HuH-7.5 (cell line): ENCODE measurements around the gene OXER1.

Experiments
- DNase-seq: peaks from one replicate; pipeline ENCODE4 v3.0.0; 2011; ENCODE audit warnings: low spot score

The OXER1 gene, protein sequence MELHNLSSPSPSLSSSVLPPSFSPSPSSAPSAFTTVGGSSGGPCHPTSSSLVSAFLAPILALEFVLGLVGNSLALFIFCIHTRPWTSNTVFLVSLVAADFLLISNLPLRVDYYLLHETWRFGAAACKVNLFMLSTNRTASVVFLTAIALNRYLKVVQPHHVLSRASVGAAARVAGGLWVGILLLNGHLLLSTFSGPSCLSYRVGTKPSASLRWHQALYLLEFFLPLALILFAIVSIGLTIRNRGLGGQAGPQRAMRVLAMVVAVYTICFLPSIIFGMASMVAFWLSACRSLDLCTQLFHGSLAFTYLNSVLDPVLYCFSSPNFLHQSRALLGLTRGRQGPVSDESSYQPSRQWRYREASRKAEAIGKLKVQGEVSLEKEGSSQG

DNA sequence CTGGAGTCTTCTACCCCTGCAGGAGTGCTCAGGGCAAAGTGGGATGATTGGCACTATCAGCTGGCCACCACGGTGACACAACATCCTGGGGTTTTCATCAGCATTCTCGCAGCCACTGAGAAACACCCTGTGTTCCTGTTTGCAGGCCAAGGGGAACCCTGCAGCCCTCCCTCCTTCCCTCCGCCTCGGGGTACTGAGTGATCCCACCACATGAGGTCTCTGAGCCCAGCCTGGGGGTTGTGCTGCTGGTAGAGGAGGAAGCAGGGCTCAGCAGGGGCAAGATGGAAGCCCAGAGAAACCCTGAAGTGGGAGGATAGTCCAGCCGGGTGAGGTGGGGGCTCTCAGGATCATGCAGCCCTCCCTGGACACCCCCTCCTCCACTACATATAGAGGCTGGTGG, at the start of gene OXER1:
Gene OXER1 (minus strand): TSS at position 40 of the 400 bp plus-strand sequence. CDS start 73 bp downstream, outside the sequence.
- DNase-seq: no peak

DNA sequence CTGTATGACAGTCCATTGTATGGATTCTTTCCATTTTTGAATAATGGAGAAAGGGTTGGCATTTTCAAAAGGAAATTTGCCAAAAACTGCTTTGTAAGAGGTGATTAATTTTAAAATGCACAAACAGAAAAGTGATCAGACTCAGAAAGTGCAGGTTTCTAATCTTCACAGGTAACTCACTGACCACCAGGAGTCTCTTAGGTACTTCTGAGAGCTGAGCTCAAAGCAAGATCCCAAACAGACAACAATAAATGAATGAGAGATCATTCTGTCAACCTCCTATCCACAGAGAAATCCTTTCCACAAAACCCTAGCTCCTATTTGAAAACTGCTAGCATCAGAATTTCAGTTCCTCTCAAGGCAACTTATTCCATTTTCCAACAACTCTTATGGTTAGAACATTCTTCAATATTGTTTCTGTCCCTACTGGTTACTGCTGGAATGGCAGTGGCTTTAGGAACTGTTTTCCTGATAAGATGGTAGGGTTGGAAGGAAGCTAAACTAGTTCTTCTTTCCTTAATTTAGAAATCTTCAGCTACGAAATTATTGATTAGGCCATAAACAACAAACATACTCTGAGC, 49.1 kb upstream of the OXER1 start:
- no peak for DNase-seq

DNA sequence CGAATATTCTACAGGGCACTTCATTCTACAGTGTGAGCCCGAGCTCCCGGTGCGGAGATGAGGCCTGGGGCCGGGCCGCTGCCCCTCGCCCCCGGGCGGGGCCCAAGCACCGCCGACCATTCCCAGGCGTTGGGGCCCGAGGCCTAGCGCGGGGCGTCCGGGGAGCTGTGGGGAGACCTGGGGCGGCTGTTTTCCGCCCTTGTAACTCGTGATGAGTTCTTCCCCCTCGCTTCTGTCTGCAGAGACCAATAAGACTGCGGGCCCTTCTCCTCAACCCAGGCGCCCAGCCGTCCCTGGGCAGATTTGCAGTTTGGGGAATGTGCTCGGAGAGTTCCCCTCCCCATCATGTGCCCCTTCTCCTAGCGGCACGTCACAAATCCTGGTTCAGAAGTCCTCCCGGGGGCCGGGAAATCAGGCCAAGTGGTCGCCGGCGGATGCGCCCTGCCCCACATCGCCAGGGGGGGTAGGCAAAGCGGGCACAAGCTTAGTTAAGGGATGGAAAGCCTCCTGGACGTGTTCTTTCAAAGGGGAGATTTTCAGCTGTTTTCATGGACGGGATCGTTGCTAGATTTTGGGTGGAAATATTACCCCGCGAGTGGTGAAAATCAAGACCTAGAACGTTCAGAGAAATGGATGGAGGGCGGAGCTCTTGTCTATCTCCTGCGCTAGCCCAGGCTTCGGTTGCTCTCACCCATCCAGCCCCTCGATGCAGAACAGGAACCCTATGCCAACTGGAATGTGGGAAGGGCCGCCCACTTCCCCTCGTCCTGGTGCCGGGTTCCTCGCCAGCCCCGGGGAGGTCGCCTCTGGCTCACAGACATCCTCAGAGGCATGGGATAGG, 47.3 kb upstream of the OXER1 start:
- peak; percentile 47 for DNase-seq

DNA sequence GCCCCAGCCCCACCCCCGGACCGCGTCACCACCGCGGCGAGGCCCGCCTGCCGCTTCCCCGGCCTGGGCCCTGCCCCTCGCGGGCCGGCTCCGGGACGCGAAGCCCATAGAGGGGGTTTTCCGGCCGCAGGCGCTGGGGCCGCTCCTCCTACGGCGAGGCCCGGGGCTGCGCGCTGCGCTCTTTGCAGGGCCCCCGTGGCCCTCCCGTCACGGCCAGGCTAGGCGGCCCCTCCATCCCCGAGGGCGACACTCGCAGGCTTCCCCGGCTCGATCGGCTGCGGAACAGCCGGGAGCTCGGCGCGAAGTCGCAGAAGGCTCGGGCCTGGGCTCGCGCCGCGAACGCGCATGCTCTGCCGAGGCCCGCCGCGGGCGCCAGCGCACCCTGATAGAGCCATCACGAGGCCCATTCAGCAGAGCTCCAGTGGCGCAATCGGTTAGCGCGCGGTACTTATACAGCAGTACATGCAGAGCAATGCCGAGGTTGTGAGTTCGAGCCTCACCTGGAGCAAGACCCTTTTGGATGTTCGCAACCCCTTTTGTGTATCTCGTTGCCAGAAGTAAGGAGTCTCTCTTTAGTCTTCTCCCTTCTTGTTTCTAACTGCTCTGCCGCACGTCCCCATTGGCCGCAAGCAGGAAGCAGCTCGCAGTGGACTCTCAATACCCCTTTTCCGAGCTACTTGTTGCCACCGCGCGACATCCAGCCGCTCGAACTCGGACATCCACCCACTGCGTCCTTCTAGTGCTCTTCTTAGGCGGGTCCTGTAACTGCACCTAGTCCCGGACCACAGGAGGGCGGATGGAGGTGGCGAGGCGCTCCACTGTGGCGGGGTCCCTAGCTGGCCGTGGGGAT, 46.4 kb upstream of the OXER1 start:
- DNase-seq: peak; percentile 78

DNA sequence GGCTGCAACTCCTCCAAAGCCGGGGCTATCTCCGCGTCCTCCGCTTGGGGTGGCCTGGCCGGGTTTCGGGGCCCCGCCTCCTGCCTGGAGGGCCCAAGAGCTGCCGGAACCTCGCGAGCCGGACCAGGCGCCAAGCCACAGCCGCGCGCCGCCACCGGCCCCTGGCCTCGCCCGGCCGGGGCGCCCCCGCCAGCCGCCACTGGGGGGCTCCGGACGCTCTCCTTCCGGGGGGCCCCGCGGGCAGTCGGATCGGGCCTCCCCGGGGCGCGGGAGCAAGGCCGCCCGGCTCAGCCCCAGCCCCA, 45.8 kb upstream of the OXER1 start:
- peak; percentile 66 for DNase-seq

DNA sequence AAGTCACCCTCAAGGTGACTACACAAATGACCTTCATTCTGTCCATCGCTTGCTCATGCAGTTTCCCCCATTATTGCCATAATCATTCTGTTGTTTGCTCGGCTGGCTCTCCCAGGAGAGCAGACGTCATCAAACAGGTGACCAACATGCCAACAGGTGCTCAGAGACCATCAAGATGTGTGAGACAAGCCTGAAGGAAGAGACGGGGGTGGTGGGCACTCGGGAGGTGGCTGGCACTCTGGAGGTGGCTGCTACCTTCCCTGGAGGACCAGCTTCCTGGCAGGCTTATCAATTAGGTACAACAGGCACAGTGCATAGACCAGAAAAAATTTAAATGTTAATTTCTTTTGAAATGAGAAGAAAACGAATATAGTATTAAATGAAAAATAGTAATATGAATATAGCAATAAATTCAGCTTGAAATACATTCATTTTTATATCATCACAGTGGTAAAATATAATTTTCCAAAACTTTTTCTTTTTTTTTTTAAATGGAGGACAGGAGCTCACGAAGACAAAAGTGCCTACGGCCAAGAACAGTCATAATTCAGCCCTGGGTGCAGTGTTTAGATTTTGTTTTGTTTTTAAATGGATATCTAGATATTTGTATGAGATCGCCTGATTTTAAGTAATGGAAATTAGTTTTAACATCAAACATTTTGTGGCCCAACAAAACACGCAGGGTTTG, 45.3 kb upstream of the OXER1 start:
- no peak for DNase-seq

DNA sequence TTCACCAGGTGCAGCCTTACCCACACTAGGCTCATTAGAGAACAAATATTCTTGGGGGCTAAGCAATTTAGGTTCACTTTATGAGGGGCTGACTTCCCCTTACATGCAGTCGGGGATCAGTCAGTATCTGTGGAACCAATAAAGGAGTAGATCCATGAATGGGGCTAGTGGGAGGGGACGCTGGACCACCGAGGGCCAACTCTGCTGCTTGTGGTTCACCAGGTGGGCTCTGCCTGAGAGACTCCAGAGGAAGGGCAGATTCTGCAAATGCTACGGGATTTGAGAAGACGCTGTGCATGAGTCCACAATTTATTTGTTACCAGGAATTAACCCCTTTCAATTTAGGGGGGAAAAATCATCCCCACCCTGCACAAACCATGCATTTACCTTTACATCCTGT, 44.4 kb upstream of the OXER1 start:
- no peak for DNase-seq

DNA sequence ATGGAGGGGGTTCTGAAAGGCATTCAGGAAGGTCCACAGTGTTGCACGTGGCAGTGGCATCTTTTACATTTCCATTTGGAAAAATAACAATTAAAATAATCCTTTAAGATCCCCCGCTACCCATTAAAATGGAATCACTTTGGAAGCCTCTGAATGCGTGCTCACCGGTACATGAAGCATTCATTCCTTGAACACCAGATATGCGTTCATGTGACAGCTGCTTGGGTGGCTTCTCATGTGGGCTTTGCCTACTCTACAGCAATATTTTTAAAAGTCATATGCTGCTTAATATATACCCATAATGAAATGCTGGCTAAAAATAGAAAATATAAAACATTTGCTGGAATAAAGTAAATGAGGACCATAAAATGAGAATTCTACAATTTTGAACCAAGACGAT, 42.9 kb upstream of the OXER1 start:
- no peak for DNase-seq

DNA sequence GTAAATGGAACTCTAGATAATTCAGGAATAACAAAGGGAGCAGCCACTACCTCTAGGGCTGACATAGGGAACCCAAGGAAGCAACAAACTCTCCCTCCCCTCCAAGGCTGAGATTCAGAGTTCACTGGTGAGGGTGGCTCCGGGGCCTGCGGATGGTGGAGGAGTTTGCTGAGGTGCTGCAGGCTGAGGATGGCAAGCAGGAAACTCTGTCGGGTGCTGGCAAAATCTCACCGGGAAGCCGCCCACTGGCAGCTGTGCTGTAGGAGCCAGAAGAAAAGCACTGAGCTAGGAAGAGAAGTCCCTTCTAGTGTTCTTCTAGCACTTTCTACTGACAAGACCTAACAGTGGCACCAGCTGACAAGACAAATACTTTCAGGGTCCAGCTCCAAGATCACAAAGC, 41.0 kb upstream of the OXER1 start:
- no peak for DNase-seq

DNA sequence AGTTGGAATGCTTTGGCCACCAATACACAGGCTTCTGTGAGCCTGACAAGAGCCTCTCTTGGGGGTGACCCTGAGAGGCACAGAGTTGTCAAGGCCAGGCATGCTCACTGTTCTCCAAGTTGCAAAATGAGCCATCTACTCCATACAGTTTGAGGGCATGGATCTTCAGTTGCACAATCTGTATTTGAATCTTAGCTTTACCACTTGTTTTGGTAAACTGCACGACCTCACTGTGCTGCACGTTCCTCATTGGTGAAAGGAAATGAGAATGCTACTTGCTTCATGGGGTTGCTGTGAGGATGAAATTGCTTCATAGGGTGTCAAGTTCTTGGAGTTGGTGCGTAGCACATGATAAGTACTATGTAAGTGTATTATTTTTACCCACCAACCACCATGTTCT, 40.4 kb upstream of the OXER1 start:
- DNase-seq: no peak

DNA sequence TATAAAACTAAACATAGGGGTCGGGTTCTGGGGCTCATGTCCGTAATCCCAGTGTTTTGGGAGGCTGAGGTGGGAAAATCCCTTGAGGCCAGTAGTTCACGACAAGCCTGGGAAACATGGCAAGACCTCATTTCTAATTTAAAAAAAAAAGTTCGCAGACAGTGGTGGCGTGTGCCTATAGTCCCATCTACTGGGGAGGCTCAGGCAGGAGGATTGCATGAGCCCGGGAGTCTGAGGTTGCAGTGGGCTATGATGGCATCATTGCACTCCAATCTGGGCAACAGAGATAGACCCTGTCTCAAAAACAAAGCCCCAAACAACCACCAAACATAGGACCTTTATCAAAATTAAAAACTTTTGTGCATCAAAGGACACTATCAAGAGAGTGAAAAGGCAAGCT, 38.2 kb upstream of the OXER1 start:
- DNase-seq: no peak

DNA sequence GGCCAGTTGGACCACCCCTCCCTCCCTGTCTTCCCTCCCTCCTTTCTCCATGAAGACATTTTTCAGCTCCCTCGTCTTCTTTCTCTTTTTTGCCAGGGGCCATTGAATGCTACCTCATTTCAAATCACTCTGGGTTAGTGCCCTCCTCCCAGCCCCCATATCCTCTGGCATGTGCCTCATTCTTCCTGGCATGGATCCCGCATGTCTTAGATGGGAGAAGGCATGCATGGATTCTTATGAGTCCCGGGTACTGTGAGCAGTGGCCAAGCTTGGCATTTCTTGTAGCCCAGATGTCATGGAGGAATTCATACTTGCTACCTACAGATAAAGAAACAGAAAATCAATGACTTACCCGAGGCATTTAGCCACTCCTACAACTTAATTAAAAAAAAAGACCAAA, 37.4 kb upstream of the OXER1 start:
- DNase-seq: no peak

DNA sequence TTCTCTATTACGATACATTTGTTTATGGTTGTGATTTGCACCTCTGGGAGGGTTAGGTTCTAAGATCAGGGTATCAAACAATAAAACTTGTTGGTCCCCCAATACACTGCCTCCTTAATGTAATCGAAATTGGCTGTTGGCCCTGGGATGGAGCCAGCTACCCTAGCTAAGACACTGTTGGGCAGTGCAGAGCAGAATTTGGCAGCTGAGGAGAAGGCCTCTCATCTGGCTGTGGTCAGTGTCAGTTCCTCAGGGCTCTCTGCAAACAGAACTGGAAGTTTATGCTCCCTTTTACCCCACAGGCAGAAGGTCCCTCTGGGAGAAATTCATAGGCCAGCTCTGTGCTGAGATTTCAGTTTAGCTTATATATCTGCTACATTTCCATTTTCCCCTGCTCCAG, 37.0 kb upstream of the OXER1 start:
- DNase-seq: no peak

DNA sequence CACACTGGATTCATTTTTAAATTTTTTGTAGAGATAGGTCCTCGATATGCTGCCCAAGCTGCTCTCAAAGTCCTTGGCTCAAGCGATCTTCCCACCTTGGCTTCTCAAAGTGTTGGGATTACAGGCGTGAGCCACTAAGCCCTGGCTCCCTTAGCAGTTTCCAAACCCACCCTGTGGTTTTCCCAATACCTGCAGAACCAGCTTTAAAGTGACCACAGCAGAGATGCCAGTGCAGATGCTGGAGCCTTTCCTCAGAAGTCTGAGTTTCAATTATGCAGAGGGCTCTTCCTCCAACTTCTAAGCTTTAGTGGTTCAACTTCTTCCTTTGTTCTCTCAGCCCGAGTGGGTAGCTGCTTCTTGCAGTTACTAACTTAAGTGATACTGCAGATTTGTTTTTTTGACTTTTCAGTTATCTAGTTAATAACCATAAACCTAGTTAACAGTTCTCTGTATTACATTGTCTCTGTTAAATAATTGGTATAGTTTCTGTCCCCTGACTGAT, 36.6 kb upstream of the OXER1 start:
- DNase-seq: no peak

DNA sequence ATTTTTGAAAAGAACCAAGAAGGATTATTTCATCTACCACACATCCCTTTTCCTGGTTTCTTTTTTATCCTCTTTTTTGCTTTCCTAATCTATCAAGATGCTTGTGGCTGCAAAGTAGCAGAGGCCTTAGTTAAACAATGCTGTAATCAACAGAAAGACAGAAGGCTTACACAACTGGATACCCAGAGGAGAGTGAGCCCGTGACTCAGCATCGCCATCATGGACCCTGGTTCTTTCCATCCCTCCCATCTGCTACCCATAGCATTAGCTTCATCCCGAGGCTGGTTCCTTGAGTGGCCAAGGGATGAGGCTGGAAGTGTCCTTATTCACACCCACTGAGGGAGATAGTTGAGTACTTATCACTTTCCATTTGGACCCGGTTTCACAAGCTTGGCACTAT, 35.9 kb upstream of the OXER1 start:
- DNase-seq: no peak

DNA sequence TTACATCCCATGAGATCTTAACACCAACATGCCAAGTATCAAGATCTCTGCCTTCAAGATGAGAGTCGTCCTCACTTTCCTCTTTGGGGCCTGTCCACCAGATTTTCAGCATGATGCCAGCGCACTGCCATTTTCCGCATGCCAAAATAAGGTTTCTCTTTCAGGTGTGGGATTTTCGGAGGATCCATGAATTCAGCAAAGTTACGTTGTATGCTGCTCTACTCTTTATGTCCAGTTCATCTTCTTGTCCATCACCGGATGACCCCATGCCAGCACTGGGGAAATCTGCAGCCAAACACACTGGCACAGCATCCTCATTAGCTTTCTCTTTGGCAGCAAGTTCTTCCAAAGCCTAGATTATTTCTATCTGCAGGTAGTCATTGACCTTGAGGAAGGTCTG, 33.3 kb upstream of the OXER1 start:
- no peak for DNase-seq

DNA sequence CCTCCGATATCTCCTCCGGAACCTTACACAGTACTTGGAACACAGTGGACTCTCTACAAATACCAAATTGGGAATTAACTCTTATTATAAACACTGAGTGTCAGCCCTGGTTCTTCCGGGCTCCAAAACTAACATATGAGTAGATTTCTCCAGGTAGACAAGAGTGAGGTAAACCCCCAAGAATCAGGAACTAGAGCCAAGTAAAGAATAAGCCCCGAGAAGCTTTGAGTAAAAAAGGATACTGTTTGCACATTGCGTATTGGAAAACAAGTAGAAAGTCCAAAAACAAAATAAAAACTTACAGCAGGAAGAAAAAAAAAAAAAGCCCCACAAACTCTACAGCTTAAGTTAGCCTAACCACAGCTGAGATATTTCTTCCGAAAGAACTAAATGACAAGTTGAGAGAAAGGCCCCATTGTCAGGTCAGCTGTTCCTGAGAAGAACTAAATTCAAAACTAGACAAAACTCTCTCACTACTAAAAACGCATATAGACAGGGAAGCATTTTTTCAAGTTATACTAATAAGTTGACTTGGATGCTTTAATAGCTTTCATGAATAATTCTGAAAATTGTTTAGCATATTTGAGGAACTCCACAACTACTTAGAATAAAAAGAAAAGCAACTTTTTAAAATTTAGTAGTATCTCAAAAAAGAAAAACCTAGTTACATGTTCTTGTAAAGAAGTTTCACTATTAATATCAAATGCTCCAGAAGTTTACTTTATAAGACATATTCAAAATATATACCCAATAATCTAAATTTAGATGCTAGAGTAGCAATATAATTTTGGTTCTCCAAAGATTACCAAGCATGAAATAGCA, 32.7 kb upstream of the OXER1 start:
- no peak for DNase-seq

DNA sequence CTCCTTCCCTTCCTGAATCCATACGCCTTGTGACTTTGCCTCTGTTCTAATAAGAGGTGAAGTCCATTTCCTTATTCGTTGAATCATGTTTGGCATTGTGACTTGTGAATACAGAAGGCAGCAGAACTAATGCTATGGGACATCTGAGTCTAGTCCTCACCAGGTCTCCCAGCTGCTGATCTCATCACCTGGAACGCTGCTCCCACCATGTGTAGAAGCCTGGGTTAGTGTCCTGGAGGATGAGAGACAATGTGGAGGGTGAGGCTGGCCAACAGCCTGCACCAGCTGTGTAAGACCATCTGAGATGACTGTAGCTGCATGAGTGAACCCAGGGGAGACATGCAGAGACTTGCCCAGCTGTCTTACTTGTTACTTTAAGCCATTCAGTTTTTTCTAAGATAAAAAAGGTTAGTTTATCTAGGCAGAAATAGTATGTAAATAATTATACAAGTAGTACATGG, 31.9 kb upstream of the OXER1 start:
- no peak for DNase-seq

DNA sequence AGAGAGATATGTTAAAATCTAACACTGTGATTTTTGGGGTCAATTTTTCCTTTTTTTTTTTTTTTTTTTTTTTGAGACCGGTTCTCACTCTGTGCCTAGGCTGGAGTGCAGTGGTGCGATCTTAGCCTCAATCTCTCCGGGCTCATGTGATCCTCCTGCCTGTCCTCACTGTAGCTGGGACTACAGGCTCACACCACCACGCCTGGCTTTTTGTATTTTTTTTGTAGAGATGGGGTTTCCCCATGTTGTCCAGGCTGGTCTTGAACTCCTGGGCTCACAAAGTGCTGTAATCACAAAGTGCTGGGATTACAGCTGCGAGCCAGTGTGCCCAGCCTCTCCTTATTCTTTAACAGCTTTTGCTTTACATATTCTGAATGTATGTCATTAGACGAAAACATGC, 31.3 kb upstream of the OXER1 start:
- no peak for DNase-seq

DNA sequence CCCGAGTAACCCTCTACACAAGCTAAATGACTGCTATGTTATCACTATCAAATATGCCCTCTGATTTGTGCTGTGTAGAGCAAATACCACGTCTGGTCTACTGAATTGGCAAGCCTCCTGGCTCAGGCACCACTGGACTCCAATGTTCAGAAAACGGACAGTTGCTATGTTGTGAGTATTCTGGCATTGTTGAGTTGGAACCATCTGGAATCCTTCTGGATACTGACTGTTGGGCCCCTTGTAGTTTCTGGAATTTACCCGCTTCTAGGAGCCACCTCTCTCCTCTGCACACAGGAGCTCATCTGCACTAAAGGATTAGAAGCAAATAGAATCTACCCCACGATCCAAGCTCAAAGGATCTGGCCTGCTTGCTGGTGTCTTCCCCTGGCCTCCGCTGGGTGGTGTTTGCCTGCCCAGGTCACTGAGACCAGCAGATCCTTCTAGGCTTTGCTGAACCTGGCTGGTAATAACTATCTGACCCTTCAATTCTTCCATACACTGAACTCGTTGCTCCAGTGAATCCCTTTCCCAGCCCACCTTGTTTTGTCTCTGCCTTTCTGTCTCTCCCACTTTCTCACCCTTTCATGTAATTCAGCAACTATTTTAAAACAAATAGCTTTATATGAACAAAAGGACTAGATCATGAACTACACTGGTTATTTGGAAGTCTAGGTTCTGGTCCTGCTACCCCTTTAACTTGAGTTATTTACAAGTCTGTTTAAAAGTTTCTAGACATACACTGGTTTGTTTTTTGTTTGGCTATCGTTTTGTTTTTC, 30.5 kb upstream of the OXER1 start:
- peak; percentile 79 for DNase-seq
